ENCODE measurements around the gene KSR2. TPM values are rescaled to one million over a fixed set of nuclear protein-coding genes. Genes with fewer than 3 reads are reported as not detected.

Gene KSR2
- total RNA-seq, 4 donors from 2014 or later = 0.32 to 7.0 (median 0.60) TPM

GRCh38 chr12:117484901-117485300 lies 483.9 kb downstream of the KSR2 start:
- no peak overlapping the region for H3K27ac ChIP-seq
- intact Hi-C loops (cut with DNase I; ENCODE audit: low total_unique reads) = no loop called here
- TF ChIP-seq CTCF (IDR thresholded peaks at IDR 0.05) = no peak
- TF ChIP-seq EP300 (IDR thresholded peaks at IDR 0.05; ENCODE audit: low read depth) = no peak
- no peak for TF ChIP-seq POLR2AphosphoS5 (IDR thresholded peaks at IDR 0.05)
- TF ChIP-seq POLR2A (IDR thresholded peaks at IDR 0.05) = no peak
- no peak overlapping the region for H3K4me3 ChIP-seq
- DNase-seq = no peak
- H3K4me1 ChIP-seq = no peaks in the 10 kb centered on the region
- in situ Hi-C loops (cut with MboI; ENCODE audit: low pct_ligation_motif_present in 1 of 4, low pct_unique_long_range_greater_than_20kb in 1 of 4, low sequenced_read_pairs in 3 of 4) = no loop called here
- no peaks in the 10 kb centered on the region for H3K36me3 ChIP-seq
- no peaks in the 10 kb centered on the region for H3K27me3 ChIP-seq
- WGBS, 2 donors (ENCODE audit: low coverage in 1 of 2) = 40 to 64% methylated on average over 2 to 3 of the region's 3 CpGs
- H3K9me3 ChIP-seq = no peaks in the 10 kb centered on the region

- no peak for DNase-seq
- no peaks in the 10 kb centered on the region for H3K9me3 ChIP-seq
- H3K27ac ChIP-seq = no peak overlapping the region
- TF ChIP-seq POLR2A (IDR thresholded peaks at IDR 0.05) (no peak), CTCF (IDR thresholded peaks at IDR 0.05) (no peak), EP300 (IDR thresholded peaks at IDR 0.05; ENCODE audit: low read depth) (no peak)
- in situ Hi-C loops (cut with MboI; ENCODE audit: low pct_ligation_motif_present in 1 of 4, low pct_unique_long_range_greater_than_20kb in 1 of 4, low sequenced_read_pairs in 3 of 4) (no loop called here), intact Hi-C loops (cut with DNase I; ENCODE audit: low total_unique reads) (no loop called here)
- H3K4me3 ChIP-seq = no peak overlapping the region
- H3K4me1 ChIP-seq = no peaks in the 10 kb centered on the region
- H3K27me3 ChIP-seq = no peaks in the 10 kb centered on the region
- no peaks in the 10 kb centered on the region for H3K36me3 ChIP-seq
- 43 to 64% methylated on average over 2 to 5 of the region's 5 CpGs for WGBS, 2 donors (ENCODE audit: low coverage in 1 of 2)
Observed at GRCh38 chr12:117483501-117483900, 485.3 kb downstream of the KSR2 start.

GRCh38 chr12:117481470-117481869 lies 487.3 kb downstream of the KSR2 start:
- Histone ChIP-seq H3K36me3 (no peaks in the 10 kb centered on the region), H3K27ac (no peak overlapping the region), H3K27me3 (no peaks in the 10 kb centered on the region), H3K4me3 (no peak overlapping the region), H3K4me1 (no peaks in the 10 kb centered on the region), H3K9me3 (no peaks in the 10 kb centered on the region)
- TF ChIP-seq EP300 (IDR thresholded peaks at IDR 0.05; ENCODE audit: low read depth) = no peak
- no peak for TF ChIP-seq CTCF (IDR thresholded peaks at IDR 0.05)
- TF ChIP-seq POLR2A (IDR thresholded peaks at IDR 0.05) = no peak
- no peak for TF ChIP-seq POLR2AphosphoS5 (IDR thresholded peaks at IDR 0.05)
- WGBS, 2 donors (ENCODE audit: low coverage in 1 of 2) = 92% methylated on average over 1 of the region's 1 CpG; no CpG with 5 or more reads in 1 of the 2 donors
- intact Hi-C loops (cut with DNase I; ENCODE audit: low total_unique reads) (no loop called here), in situ Hi-C loops (cut with MboI; ENCODE audit: low pct_ligation_motif_present in 1 of 4, low pct_unique_long_range_greater_than_20kb in 1 of 4, low sequenced_read_pairs in 3 of 4) (no loop called here)
- no peak for DNase-seq

- 89% methylated on average over 7 of the region's 7 CpGs; no CpG with 5 or more reads in 1 of the 2 donors for WGBS, 2 donors (ENCODE audit: low coverage in 1 of 2)
- no peaks in the 10 kb centered on the region for H3K4me1 ChIP-seq
- no peak overlapping the region for H3K27ac ChIP-seq
- H3K36me3 ChIP-seq = no peaks in the 10 kb centered on the region
- intact Hi-C loops (cut with DNase I; ENCODE audit: low total_unique reads) (no loop called here), in situ Hi-C loops (cut with MboI; ENCODE audit: low pct_ligation_motif_present in 1 of 4, low pct_unique_long_range_greater_than_20kb in 1 of 4, low sequenced_read_pairs in 3 of 4) (no loop called here)
- no peak for DNase-seq
- no peak overlapping the region for H3K4me3 ChIP-seq
- no peaks in the 10 kb centered on the region for H3K9me3 ChIP-seq
- H3K27me3 ChIP-seq = no peaks in the 10 kb centered on the region
- no peak for TF ChIP-seq EP300 (IDR thresholded peaks at IDR 0.05; ENCODE audit: low read depth)
- no peak for TF ChIP-seq POLR2AphosphoS5 (IDR thresholded peaks at IDR 0.05)
- TF ChIP-seq POLR2A (IDR thresholded peaks at IDR 0.05) = no peak
- no peak for TF ChIP-seq CTCF (IDR thresholded peaks at IDR 0.05)
Observed at GRCh38 chr12:117476341-117476740, 492.4 kb downstream of the KSR2 start.
